ENCODE measurements around the gene ST7. TPM values are rescaled to one million over a fixed set of nuclear protein-coding genes. Genes with fewer than 3 reads are reported as not detected.
A peak's percentile ranks its signal among the peaks of the same experiment; 100 is the strongest.

Gene ST7
- total and polyA plus RNA-seq, 4 donors: 22.4 to 57.2 (median 41.6) TPM

DNA sequence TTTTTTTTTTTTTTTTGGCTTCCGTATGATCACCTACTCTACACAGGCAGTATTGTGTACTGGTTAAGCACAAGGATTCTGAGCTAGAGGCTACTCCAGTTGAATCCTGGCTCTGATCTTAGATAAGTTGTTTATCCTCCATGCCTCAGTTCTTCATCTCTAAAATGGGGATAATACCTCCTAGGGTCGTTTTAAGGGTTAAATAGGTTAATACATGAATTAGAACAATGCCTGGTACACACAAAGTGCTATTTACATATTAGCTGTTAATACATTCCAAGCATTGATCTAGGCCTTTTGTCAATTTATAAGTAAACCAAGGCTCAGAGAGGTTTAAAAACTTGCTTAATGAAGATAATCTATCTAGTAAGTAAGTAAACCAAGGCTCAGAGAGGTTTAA lies 59.0 kb downstream of the ST7 start:
- H3K4me3 ChIP-seq: no peak overlapping the region
- WGBS, 2 donors: 87 to 89% methylated on average over 2 of the region's 2 CpGs
- H3K4me1 ChIP-seq (ENCODE audit: control insufficient read depth in 5 of 5, insufficient read depth in 5 of 5, low read length in 5 of 5): peaks cover 0 to 23% (median 11%) of the 10 kb centered on the region in 5 donors
- H3K27ac ChIP-seq (ENCODE audit: low read depth in 1 of 2, low read length in 1 of 2): no peak overlapping the region
- no peaks in the 10 kb centered on the region for H3K36me3 ChIP-seq (ENCODE audit: control insufficient read depth in 4 of 4, insufficient read depth in 4 of 4, low read length in 4 of 4)
- no peak overlapping the region for H3K9ac ChIP-seq (ENCODE audit: insufficient read depth in 1 of 2, low read length in 2 of 2)
- ATAC-seq (ENCODE audit: insufficient read depth, low FRiP score) (no peak), DNase-seq (no peak)
- no peaks in the 10 kb centered on the region for H3K27me3 ChIP-seq (ENCODE audit: control insufficient read depth in 3 of 3, insufficient read depth in 3 of 3, low read length in 2 of 3)
- TF ChIP-seq, protein P1, sequence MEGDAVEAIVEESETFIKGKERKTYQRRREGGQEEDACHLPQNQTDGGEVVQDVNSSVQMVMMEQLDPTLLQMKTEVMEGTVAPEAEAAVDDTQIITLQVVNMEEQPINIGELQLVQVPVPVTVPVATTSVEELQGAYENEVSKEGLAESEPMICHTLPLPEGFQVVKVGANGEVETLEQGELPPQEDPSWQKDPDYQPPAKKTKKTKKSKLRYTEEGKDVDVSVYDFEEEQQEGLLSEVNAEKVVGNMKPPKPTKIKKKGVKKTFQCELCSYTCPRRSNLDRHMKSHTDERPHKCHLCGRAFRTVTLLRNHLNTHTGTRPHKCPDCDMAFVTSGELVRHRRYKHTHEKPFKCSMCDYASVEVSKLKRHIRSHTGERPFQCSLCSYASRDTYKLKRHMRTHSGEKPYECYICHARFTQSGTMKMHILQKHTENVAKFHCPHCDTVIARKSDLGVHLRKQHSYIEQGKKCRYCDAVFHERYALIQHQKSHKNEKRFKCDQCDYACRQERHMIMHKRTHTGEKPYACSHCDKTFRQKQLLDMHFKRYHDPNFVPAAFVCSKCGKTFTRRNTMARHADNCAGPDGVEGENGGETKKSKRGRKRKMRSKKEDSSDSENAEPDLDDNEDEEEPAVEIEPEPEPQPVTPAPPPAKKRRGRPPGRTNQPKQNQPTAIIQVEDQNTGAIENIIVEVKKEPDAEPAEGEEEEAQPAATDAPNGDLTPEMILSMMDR (IDR thresholded peaks at IDR 0.05; ENCODE audit: control extremely low read depth, extremely low read depth): no peak
- no peaks in the 10 kb centered on the region for H3K9me3 ChIP-seq (ENCODE audit: control insufficient read depth in 4 of 4, insufficient read depth in 3 of 4, low read length in 3 of 4)

DNA sequence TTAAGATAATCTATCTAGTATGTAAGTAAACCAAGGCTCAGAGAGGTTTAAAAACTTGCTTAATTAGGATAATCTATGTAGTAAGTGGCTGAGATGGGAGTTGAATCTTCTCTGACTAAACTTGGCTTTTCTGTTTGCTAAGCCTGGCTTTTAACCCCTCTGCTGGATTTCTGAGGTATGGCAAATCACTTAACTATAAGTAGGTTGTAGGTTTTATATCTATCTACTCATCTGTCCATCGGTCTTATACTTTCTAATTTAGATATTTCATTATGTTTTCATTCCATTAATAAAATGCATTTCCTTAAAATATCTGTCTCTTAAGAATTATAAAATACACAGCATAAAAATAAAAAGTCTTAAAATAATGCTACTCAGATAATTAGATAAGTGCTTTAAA lies 59.4 kb downstream of the ST7 start:
- ATAC-seq (ENCODE audit: insufficient read depth, low FRiP score): no peak
- Histone ChIP-seq H3K36me3 (ENCODE audit: control insufficient read depth in 4 of 4, insufficient read depth in 4 of 4, low read length in 4 of 4) (no peaks in the 10 kb centered on the region), H3K27ac (ENCODE audit: low read depth in 1 of 2, low read length in 1 of 2) (no peak overlapping the region), H3K9ac (ENCODE audit: insufficient read depth in 1 of 2, low read length in 2 of 2) (no peak overlapping the region), H3K27me3 (ENCODE audit: control insufficient read depth in 3 of 3, insufficient read depth in 3 of 3, low read length in 2 of 3) (no peaks in the 10 kb centered on the region), H3K4me1 (ENCODE audit: control insufficient read depth in 5 of 5, insufficient read depth in 5 of 5, low read length in 5 of 5) (peaks cover 0 to 21% (median 7%) of the 10 kb centered on the region in 5 donors), H3K9me3 (ENCODE audit: control insufficient read depth in 4 of 4, insufficient read depth in 3 of 4, low read length in 3 of 4) (no peaks in the 10 kb centered on the region), H3K4me3 (no peak overlapping the region)
- DNase-seq: peak in 2 of 3 donors; percentile 53
- WGBS, 2 donors: 77 to 87% methylated on average over 1 of the region's 1 CpG
- TF ChIP-seq, protein P1 (IDR thresholded peaks at IDR 0.05; ENCODE audit: control extremely low read depth, extremely low read depth): no peak

DNA sequence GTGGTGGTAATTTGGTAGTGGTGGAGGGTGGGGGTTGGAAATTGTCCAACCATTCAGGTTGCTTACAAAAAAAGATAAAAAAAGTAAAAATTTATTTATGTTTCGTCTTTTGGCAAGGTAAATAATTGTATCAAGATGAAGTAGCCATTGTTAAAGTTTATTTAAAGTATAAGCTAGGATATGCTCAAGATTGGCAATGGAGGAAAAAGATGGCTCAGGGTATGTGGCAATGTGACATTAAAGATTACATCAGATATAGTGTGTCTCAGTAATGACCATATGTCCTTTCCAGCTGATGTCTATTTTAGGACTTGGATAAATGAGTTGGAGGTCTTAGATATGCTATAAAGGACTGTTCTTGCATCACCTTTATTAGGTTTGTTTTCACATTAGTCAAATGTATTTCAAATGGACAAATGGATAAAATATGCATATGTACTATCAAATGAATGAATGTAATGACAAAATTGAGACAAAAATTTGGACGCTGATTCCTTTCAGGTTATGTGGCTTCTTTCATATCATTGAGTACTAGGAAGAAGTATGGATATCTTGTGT lies 60.9 kb downstream of the ST7 start:
- peak in 1 of 3 donors; percentile 22 for DNase-seq
- no peaks in the 10 kb centered on the region for H3K9me3 ChIP-seq (ENCODE audit: control insufficient read depth in 4 of 4, insufficient read depth in 3 of 4, low read length in 3 of 4)
- no peaks in the 10 kb centered on the region for H3K36me3 ChIP-seq (ENCODE audit: control insufficient read depth in 4 of 4, insufficient read depth in 4 of 4, low read length in 4 of 4)
- peaks cover 0 to 25% (median 3%) of the 10 kb centered on the region in 5 donors for H3K4me1 ChIP-seq (ENCODE audit: control insufficient read depth in 5 of 5, insufficient read depth in 5 of 5, low read length in 5 of 5)
- TF ChIP-seq, protein P1 (IDR thresholded peaks at IDR 0.05; ENCODE audit: control extremely low read depth, extremely low read depth): no peak
- H3K27ac ChIP-seq (ENCODE audit: low read depth in 1 of 2, low read length in 1 of 2): no peak overlapping the region
- no peak overlapping the region for H3K4me3 ChIP-seq
- no peaks in the 10 kb centered on the region for H3K27me3 ChIP-seq (ENCODE audit: control insufficient read depth in 3 of 3, insufficient read depth in 3 of 3, low read length in 2 of 3)
- H3K9ac ChIP-seq (ENCODE audit: insufficient read depth in 1 of 2, low read length in 2 of 2): peak overlapping the region in 1 of 2 donors; percentile 8
- WGBS, 2 donors: 63 to 65% methylated on average over 2 of the region's 2 CpGs
- ATAC-seq (ENCODE audit: insufficient read depth, low FRiP score): no peak

DNA sequence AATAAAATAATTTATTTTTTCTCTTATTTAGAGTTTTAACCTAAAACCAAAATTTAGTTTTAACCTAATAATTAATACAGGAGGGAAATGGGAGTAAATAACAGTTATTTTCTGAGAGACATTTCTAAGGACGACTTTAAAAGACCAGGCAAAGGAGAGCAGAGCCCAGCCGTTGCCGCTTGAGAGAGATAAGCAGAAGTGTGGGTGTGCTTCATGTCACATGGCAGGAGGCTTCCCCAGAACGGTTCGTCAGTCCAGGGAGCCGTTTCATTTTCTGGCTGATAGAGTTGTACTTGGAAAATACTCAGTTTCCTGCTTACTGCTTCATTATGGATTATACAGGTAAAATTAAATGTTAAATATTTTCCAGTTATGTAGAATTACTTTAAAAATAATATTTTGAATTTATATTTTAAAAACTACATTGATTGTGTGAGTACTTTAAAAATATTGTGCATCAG lies 61.4 kb downstream of the ST7 start:
- 2 to 3% methylated on average over 6 of the region's 6 CpGs for WGBS, 2 donors
- peaks cover under 1 to 25% (median 3%) of the 10 kb centered on the region in 5 donors for H3K4me1 ChIP-seq (ENCODE audit: control insufficient read depth in 5 of 5, insufficient read depth in 5 of 5, low read length in 5 of 5)
- H3K27ac ChIP-seq (ENCODE audit: low read depth in 1 of 2, low read length in 1 of 2): no peak overlapping the region
- H3K9ac ChIP-seq (ENCODE audit: insufficient read depth in 1 of 2, low read length in 2 of 2): peak overlapping the region in 1 of 2 donors; percentile 8
- H3K9me3 ChIP-seq (ENCODE audit: control insufficient read depth in 4 of 4, insufficient read depth in 3 of 4, low read length in 3 of 4): no peaks in the 10 kb centered on the region
- TF ChIP-seq, protein P1 (IDR thresholded peaks at IDR 0.05; ENCODE audit: control extremely low read depth, extremely low read depth): no peak
- ATAC-seq (ENCODE audit: insufficient read depth, low FRiP score): peak; percentile 77
- no peaks in the 10 kb centered on the region for H3K36me3 ChIP-seq (ENCODE audit: control insufficient read depth in 4 of 4, insufficient read depth in 4 of 4, low read length in 4 of 4)
- H3K4me3 ChIP-seq: no peak overlapping the region
- peak; percentile 54 to 82 (median 75) for DNase-seq
- no peaks in the 10 kb centered on the region for H3K27me3 ChIP-seq (ENCODE audit: control insufficient read depth in 3 of 3, insufficient read depth in 3 of 3, low read length in 2 of 3)
